Measurements from ENCODE around the gene ATP8B4. TPM values are rescaled to one million over a fixed set of nuclear protein-coding genes. Genes with fewer than 3 reads are reported as not detected.
A peak's percentile ranks its signal among the peaks of the same experiment; 100 is the strongest.

Gene ATP8B4
- total RNA-seq, 1 donor from 2014 or later = 15.1 TPM

DNA sequence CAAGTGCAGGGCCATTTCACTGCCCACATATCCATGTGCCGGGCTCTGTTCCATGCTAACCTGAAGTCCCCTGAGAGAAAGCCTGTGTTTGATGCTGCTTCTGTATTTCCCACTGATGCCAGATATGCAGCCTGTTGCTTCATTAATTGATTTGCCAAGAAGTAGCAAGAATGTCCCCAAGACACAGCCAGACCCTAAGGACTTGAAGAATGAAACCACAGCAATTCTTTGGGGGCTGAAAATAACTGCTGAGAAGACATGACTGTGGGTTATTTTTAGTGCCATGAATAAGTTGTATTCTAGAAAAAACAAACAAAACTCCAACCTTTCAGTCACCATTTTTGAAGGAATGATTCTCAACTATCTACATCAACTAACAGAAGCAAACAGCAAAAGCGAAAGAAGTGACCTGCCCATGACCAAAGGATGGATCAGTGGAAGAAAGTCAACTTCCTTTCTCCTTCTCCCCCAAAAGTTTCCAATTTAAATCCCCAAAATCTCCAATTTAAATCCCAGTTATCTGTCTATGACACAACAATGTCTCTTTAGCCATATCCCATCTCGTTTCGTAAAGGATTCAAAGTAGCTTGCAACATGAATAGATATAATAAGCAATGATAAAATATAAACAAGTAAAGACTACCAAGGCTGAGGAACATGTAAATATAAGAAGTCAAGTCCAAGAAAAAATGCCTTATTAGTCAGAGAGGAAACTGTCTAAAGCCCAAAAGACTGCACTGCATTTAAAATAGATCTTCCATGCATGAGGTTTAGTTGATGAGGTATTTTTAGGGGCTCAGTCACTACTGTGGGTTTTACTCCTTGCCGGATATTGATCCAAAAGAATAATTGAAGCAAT lies 271.4 kb downstream of the ATP8B4 start:
- Histone ChIP-seq H3K9me3 (no peaks in the 10 kb centered on the region), H3K4me3 (no peak overlapping the region), H3K27ac (peak overlapping the region; percentile 35 to 82), H3K36me3 (no peaks in the 10 kb centered on the region), H3K27me3 (no peaks in the 10 kb centered on the region), H3K4me1 (peaks cover 9 to 10% of the 10 kb centered on the region in 2 donors)
- DNase-seq (ENCODE audit: low spot score in 2 of 2) = no peak
- TF ChIP-seq, protein P1, sequence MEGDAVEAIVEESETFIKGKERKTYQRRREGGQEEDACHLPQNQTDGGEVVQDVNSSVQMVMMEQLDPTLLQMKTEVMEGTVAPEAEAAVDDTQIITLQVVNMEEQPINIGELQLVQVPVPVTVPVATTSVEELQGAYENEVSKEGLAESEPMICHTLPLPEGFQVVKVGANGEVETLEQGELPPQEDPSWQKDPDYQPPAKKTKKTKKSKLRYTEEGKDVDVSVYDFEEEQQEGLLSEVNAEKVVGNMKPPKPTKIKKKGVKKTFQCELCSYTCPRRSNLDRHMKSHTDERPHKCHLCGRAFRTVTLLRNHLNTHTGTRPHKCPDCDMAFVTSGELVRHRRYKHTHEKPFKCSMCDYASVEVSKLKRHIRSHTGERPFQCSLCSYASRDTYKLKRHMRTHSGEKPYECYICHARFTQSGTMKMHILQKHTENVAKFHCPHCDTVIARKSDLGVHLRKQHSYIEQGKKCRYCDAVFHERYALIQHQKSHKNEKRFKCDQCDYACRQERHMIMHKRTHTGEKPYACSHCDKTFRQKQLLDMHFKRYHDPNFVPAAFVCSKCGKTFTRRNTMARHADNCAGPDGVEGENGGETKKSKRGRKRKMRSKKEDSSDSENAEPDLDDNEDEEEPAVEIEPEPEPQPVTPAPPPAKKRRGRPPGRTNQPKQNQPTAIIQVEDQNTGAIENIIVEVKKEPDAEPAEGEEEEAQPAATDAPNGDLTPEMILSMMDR (IDR thresholded peaks at IDR 0.05) = no peak
- intact Hi-C loops (cut with DNase I) = loop anchor here (5.0 kb wide), 2 partner anchors 145 to 225 kb away; partner anchors contain the start of genes DTWD1 and FAM227B

DNA sequence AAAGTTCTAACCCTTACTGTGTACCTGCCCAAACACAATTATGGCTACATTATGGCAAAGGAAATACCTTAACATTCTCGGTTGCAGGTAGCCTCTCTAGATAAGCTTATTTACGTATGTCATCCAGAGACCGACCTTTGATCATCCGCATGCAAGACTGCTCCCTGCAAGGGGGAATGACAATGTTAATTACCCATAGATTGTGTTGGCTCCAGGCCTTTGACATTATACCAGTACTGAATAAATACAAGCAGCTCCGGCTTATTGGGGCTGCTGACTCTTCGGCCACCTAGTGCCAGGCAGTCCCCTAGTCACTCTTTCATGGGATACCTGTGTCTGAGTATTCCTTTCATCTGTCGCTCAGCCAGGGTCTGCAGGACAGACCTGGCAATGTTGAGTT lies 274.6 kb downstream of the ATP8B4 start:
- intact Hi-C loops (cut with DNase I) = no loop called here
- Histone ChIP-seq H3K4me1 (peaks cover 9 to 10% of the 10 kb centered on the region in 2 donors), H3K27me3 (no peaks in the 10 kb centered on the region), H3K9me3 (no peaks in the 10 kb centered on the region), H3K27ac (no peak overlapping the region), H3K4me3 (no peak overlapping the region), H3K36me3 (no peaks in the 10 kb centered on the region)
- TF ChIP-seq, protein P1 (IDR thresholded peaks at IDR 0.05) = no peak
- DNase-seq (ENCODE audit: low spot score in 2 of 2) = no peak

DNA sequence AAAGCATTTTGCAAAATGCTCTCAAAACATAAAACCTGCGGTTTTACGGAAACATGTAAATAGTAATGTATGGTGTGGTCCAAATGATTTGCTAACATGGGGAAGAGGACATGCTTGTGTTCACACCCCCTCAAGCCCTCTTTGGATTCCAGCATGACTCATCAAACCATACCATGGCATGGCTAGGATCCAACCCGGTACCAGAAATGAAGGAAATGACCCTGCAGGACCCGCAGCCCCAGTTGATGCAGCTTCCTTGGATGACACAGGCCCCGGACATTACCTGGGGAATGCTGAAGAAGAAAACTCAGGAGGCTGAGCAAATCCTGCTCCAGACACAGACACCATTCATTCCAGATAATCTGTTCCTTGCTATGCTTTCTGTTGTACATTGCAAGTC lies 275.3 kb downstream of the ATP8B4 start:
- Histone ChIP-seq H3K27ac (no peak overlapping the region), H3K4me3 (no peak overlapping the region), H3K4me1 (peaks cover 7 to 8% of the 10 kb centered on the region in 2 donors), H3K36me3 (no peaks in the 10 kb centered on the region), H3K27me3 (no peaks in the 10 kb centered on the region), H3K9me3 (no peaks in the 10 kb centered on the region)
- DNase-seq (ENCODE audit: low spot score in 2 of 2) = no peak
- intact Hi-C loops (cut with DNase I) = no loop called here
- TF ChIP-seq, protein P1 (IDR thresholded peaks at IDR 0.05) = no peak

DNA sequence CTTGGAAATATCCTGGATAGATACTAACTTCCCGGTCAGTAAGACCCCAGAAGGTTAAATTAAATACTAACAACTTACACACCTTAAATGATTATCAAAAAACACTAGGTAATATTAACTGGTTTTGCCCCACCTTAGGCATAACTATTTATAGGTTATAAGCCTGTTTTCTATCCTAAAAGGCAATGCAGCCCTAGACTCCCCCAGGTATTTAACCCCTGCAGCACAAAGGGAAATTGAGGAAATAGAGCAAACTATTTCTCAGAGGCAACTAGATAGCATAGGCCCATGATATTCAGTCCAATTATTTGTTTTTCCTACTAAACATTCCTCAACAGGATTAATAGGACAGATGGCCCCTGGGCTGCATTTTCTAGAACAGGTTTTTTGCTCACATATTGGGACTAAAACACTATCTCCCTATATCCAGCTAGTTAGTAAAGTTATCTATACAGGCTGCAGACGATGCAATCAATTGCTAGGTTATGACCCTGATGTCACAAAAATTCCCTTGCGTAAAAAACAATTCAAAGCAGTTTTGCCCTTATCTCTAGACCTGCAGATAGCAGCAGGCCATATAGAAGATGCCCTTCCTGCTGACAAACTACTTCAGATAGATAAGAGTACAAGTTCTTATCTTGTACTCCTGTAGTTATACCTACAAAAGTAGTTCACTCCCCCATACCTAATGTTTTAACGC lies 276.9 kb downstream of the ATP8B4 start:
- Histone ChIP-seq H3K36me3 (no peaks in the 10 kb centered on the region), H3K27me3 (no peaks in the 10 kb centered on the region), H3K27ac (no peak overlapping the region), H3K9me3 (no peaks in the 10 kb centered on the region), H3K4me1 (peaks cover 0 to under 1% of the 10 kb centered on the region in 2 donors), H3K4me3 (no peak overlapping the region)
- intact Hi-C loops (cut with DNase I) = no loop called here
- TF ChIP-seq, protein P1 (IDR thresholded peaks at IDR 0.05) = no peak
- DNase-seq (ENCODE audit: low spot score in 2 of 2) = no peak

DNA sequence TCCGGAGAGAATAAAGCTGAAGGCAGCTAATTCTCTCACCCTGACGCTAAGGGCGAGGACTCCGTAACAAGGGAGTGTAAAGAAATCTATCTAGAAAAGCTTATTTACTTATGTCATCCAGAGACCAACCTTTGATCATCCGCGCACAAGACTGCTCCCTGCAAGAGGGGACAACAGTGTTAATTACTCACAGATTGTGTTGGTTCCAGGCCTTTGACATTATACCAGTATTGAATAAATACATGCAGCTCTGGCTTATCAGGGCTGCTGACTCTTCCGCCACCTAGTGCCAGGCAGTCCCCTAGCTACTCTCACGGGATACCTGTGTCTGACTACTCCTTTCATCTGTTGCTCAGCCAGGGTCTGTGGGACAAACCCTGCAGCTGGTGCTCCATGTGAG lies 286.5 kb downstream of the ATP8B4 start:
- no peak for DNase-seq (ENCODE audit: low spot score in 2 of 2)
- Histone ChIP-seq H3K27me3 (no peaks in the 10 kb centered on the region), H3K4me1 (no peaks in the 10 kb centered on the region), H3K27ac (no peak overlapping the region), H3K36me3 (no peaks in the 10 kb centered on the region), H3K9me3 (no peaks in the 10 kb centered on the region), H3K4me3 (no peak overlapping the region)
- TF ChIP-seq, protein P1 (IDR thresholded peaks at IDR 0.05) = no peak
- intact Hi-C loops (cut with DNase I) = no loop called here
